ENCODE measurements around the gene FAM161A. TPM values are rescaled to one million over a fixed set of nuclear protein-coding genes. Genes with fewer than 3 reads are reported as not detected.

FAM161A gene
- total and polyA plus RNA-seq, 12 donors = 0.67 to 2.5 (median 1.5) TPM

GRCh38 chr2:61862085-61862484 is 8.2 kb upstream of the FAM161A start:
- ATAC-seq (no peak), DNase-seq (no peak)
- H3K4me1 ChIP-seq = no peaks in the 10 kb centered on the region
- peaks cover 0 to 15% (median 0%) of the 10 kb centered on the region in 11 donors for H3K9me3 ChIP-seq
- intact Hi-C loops (cut with DNase I) = loop anchor here in 1 of 10 donors (10.0 kb wide), 1 partner anchor 377 kb away; no protein-coding TSS in a partner anchor
- WGBS, 2 donors = 96 to 97% methylated on average over 5 of the region's 5 CpGs
- H3K27ac ChIP-seq = no peak overlapping the region
- no peaks in the 10 kb centered on the region for H3K27me3 ChIP-seq
- no peak overlapping the region for H3K4me3 ChIP-seq
- peaks cover 0 to 37% (median 15%) of the 10 kb centered on the region in 9 donors for H3K36me3 ChIP-seq
- TF ChIP-seq, protein P1, sequence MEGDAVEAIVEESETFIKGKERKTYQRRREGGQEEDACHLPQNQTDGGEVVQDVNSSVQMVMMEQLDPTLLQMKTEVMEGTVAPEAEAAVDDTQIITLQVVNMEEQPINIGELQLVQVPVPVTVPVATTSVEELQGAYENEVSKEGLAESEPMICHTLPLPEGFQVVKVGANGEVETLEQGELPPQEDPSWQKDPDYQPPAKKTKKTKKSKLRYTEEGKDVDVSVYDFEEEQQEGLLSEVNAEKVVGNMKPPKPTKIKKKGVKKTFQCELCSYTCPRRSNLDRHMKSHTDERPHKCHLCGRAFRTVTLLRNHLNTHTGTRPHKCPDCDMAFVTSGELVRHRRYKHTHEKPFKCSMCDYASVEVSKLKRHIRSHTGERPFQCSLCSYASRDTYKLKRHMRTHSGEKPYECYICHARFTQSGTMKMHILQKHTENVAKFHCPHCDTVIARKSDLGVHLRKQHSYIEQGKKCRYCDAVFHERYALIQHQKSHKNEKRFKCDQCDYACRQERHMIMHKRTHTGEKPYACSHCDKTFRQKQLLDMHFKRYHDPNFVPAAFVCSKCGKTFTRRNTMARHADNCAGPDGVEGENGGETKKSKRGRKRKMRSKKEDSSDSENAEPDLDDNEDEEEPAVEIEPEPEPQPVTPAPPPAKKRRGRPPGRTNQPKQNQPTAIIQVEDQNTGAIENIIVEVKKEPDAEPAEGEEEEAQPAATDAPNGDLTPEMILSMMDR (IDR thresholded peaks at IDR 0.05) = no peak

DNA sequence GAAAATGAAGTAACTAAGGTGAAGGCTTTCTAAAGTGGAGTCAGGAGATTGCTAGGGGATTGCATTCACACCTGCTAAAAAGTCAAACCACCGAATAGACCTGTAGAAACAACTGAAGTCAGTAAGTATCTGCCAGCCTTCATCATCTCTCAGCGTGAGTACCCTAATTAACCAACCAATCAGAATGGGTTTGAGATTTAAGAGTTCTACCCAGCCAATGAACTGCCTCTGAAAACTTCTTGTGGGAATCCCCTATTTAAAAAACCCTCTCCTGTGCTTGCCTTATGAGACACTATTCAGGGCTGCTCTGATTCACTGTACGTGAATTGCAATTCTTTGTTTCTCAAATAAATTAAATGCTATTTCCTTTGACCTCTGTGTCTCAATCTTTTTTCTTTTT is 3.4 kb upstream of the FAM161A start:
- DNase-seq = no peak
- H3K27ac ChIP-seq = no peak overlapping the region
- TF ChIP-seq, protein P1 (IDR thresholded peaks at IDR 0.05) = no peak
- peaks cover 5 to 16% (median 11%) of the 10 kb centered on the region in 9 donors for H3K4me1 ChIP-seq
- no peaks in the 10 kb centered on the region for H3K27me3 ChIP-seq
- no peak for ATAC-seq
- H3K4me3 ChIP-seq = no peak overlapping the region
- no peaks in the 10 kb centered on the region for H3K36me3 ChIP-seq
- WGBS, 2 donors = 79 to 85% methylated on average over 3 of the region's 3 CpGs
- peaks cover 0 to 8% (median 0%) of the 10 kb centered on the region in 11 donors for H3K9me3 ChIP-seq
- intact Hi-C loops (cut with DNase I) = loop anchor here in 1 of 10 donors (10.0 kb wide), 1 partner anchor 322 kb away; the partner anchor contains the start of gene XPO1

- no peak for ATAC-seq
- Histone ChIP-seq H3K36me3 (no peaks in the 10 kb centered on the region), H3K27ac (peak overlapping the region in 4 of 10 donors; percentile 18 to 82 (median 78)), H3K9me3 (no peaks in the 10 kb centered on the region), H3K27me3 (no peaks in the 10 kb centered on the region), H3K4me3 (peak overlapping the region; percentile 58 to 94 (median 84)), H3K4me1 (peaks cover 5 to 16% (median 11%) of the 10 kb centered on the region in 9 donors)
- 41 to 79% methylated on average over 9 of the region's 9 CpGs for WGBS, 2 donors
- DNase-seq = no peak
- intact Hi-C loops (cut with DNase I) = loop anchor here in 1 of 10 donors (10.0 kb wide), 1 partner anchor 320 kb away; the partner anchor contains the start of gene XPO1
- TF ChIP-seq, protein P1 (IDR thresholded peaks at IDR 0.05) = no peak
These were observed 1.4 kb upstream of the FAM161A start for GRCh38 chr2:61855318-61855613.

DNA sequence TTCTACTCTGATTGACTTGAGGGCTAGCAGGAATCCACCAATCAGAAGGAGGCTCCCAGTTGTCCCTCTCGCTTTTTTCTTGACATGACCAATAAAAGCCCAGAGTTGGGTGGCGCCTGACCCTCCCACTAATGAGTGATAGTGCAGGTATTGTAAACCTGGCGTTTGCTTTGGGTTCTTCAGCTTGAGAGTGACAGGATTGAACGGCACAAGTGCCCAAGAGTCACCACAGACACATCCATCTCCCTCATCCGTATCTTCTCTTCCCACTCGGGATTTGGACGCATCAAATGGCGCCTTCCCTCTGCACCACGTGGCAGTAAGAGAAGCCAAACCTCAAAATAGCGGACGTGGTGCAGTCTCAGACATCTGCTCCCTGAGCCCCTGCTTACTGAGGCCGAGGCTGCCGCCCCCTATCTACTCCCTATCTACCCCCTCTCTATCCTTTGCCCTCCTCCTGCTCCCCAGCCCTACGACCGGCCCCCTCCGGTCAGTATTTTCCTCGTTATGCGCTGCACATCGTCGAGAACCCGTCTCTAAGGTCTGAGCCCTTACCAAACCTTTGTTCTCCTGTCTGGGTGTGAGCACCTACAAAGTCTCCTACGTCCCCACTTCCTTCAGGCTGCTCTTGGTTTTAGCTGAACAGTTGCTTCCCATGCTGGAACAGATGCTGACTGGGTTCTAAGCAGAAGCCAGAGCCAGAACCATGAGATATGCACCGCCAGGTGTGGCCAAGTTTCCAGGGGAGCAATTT is 881 bp upstream of the FAM161A start:
- H3K4me3 ChIP-seq = peak overlapping the region; percentile 58 to 94 (median 84)
- ATAC-seq = peak; percentile 94 to 97 (median 95)
- peaks cover 5 to 16% (median 11%) of the 10 kb centered on the region in 9 donors for H3K4me1 ChIP-seq
- no peaks in the 10 kb centered on the region for H3K36me3 ChIP-seq
- no peaks in the 10 kb centered on the region for H3K9me3 ChIP-seq
- peak; percentile 15 to 91 for DNase-seq
- intact Hi-C loops (cut with DNase I) = loop anchor here in 3 of 10 donors (5.0 to 10.0 kb wide), 3 partner anchors 317 to 322 kb away; partner anchors contain the start of gene XPO1 (in 2 of the 3)
- H3K27ac ChIP-seq = peak overlapping the region in 7 of 10 donors; percentile 40 to 88 (median 80)
- TF ChIP-seq, protein P1 (IDR thresholded peaks at IDR 0.05) = peak in 1 of 9 donors; percentile 9
- WGBS, 2 donors = 1 to 3% methylated on average over 23 of the region's 23 CpGs
- no peaks in the 10 kb centered on the region for H3K27me3 ChIP-seq

Measured in heart right ventricle (tissue), 16 donors.